Transverse colon (tissue), 4 donors: ENCODE measurements around the gene ZNF438. TPM values are rescaled to one million over a fixed set of nuclear protein-coding genes. Genes with fewer than 3 reads are reported as not detected.

Experiments used
- DNase-seq: peaks from one replicate; pipeline ENCODE4 v3.0.0-alpha.2; 2019
- H3K27ac ChIP-seq, 4 donors: fragments of 200-600 bp; sonication (generic); 2 replicates each; pipeline ENCODE4 v1.5.1; 2016 to 2018; ENCODE audit warnings: inconsistent platforms in 4 of 4
- H3K27me3 ChIP-seq: fragments of 200-600 bp; sonication (generic); 2 replicates; pipeline ENCODE4 v1.5.1; 2017; ENCODE audit warnings: inconsistent platforms
- H3K36me3 ChIP-seq, 4 donors: fragments of 200-600 bp; sonication (generic); 2 replicates each; pipeline ENCODE4 v1.5.1; 2017 to 2019; ENCODE audit warnings: inconsistent platforms in 4 of 4
- H3K4me1 ChIP-seq, 4 donors: fragments of 200-600 bp; sonication (generic); 2 replicates each; pipeline ENCODE4 v1.5.1; 2017 to 2020; ENCODE audit warnings: inconsistent platforms in 4 of 4
- H3K4me3 ChIP-seq, 4 donors: fragments of 200-600 bp; sonication (generic); 1 replicate in 1 of 4; 2 replicates in 3 of 4; pipeline versions ENCODE4 v1.5.1 to v1.6.1; 2017 to 2019; ENCODE audit warnings: inconsistent platforms in 4 of 4
- H3K9me3 ChIP-seq, 2 donors: fragments of 200-600 bp; sonication (generic); 2 replicates each; pipeline ENCODE4 v1.5.1; 2017 to 2019; ENCODE audit warnings: inconsistent platforms in 2 of 2
- EP300 ChIP-seq: sonication (generic); formaldehyde crosslinking; IDR thresholded peaks from one replicate; pipeline ENCODE4 v1.6.1; 2017; ENCODE audit warnings: antibody characterized with exemption, low read depth
- POLR2A ChIP-seq: fragments of 450-650 bp; IDR thresholded peaks from one replicate; pipeline ENCODE4 v1.6.1; 2016; ENCODE audit warnings: antibody characterized with exemption, mild to moderate bottlenecking, moderate library complexity
- POLR2AphosphoS5 ChIP-seq, 3 donors: sonication (generic); formaldehyde crosslinking; IDR thresholded peaks; one replicate each; pipeline ENCODE4 v1.6.1; 2016; ENCODE audit warnings: antibody characterized with exemption in 3 of 3
- WGBS, 2 donors: methylation state at CpG; one replicate each; pipeline ENCODE4 v1.1.5; 2018; ENCODE audit warnings: low coverage in 1 of 2; 5-methylcytosine and 5-hydroxymethylcytosine counted together
- in situ Hi-C, 4 donors: fragments of 200-750 bp; cut with MboI; loops; one replicate each; pipeline versions ENCODE4 v1.15.0 to v1.15.1; 2017; ENCODE audit warnings: low sequenced_read_pairs in 3 of 4, low pct_ligation_motif_present in 1 of 4, low pct_unique_long_range_greater_than_20kb in 1 of 4
- intact Hi-C: fragments of 100-400 bp; cut with DNase I; formaldehyde crosslinking; loops from one replicate; pipeline ENCODE4 v1.15.1; 2023; ENCODE audit warnings: low total_unique reads
- total RNA-seq, 4 donors: library from RNA; depleted of rRNA; stranded (reverse); fragments of >200 nt; gene quantifications; one replicate each; pipeline ENCODE4 v1.1.0, GENCODE V29; 2016
- TF ChIP-seq, protein P1 (sequence below), 5 experiments: fragments of 200-600 bp in 3 of 5; fragments of 450-650 bp in 2 of 5; sonication (generic) in 3 of 5; IDR thresholded peaks; 1 replicate in 2 of 5; 2 replicates in 3 of 5; pipeline ENCODE4 v1.5.1; 2016 to 2017; ENCODE audit warnings: antibody characterized with exemption in 5 of 5, inconsistent platforms in 3 of 5, mild to moderate bottlenecking in 2 of 5, moderate library complexity in 1 of 5

ZNF438 gene
- total RNA-seq, 4 donors from 2014 or later: 4.4 to 7.4 (median 6.4) TPM

GRCh38 chr10:30849231-30850035 is 182.2 kb downstream of the ZNF438 start:
- H3K27ac ChIP-seq: no peak overlapping the region
- intact Hi-C loops (no loop called here), in situ Hi-C loops (no loop called here)
- DNase-seq: no peak
- H3K4me1 ChIP-seq: no peaks in the 10 kb centered on the region
- H3K27me3 ChIP-seq: no peaks in the 10 kb centered on the region
- 87 to 100% methylated on average over 1 to 3 of the region's 3 CpGs for WGBS, 2 donors
- TF ChIP-seq, protein P1, sequence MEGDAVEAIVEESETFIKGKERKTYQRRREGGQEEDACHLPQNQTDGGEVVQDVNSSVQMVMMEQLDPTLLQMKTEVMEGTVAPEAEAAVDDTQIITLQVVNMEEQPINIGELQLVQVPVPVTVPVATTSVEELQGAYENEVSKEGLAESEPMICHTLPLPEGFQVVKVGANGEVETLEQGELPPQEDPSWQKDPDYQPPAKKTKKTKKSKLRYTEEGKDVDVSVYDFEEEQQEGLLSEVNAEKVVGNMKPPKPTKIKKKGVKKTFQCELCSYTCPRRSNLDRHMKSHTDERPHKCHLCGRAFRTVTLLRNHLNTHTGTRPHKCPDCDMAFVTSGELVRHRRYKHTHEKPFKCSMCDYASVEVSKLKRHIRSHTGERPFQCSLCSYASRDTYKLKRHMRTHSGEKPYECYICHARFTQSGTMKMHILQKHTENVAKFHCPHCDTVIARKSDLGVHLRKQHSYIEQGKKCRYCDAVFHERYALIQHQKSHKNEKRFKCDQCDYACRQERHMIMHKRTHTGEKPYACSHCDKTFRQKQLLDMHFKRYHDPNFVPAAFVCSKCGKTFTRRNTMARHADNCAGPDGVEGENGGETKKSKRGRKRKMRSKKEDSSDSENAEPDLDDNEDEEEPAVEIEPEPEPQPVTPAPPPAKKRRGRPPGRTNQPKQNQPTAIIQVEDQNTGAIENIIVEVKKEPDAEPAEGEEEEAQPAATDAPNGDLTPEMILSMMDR (IDR thresholded peaks at IDR 0.05): no peak
- TF ChIP-seq EP300: no peak
- no peak for TF ChIP-seq POLR2A
- TF ChIP-seq POLR2AphosphoS5 (IDR thresholded peaks at IDR 0.05): no peak
- H3K9me3 ChIP-seq: no peaks in the 10 kb centered on the region
- no peak overlapping the region for H3K4me3 ChIP-seq
- H3K36me3 ChIP-seq: no peaks in the 10 kb centered on the region

DNA sequence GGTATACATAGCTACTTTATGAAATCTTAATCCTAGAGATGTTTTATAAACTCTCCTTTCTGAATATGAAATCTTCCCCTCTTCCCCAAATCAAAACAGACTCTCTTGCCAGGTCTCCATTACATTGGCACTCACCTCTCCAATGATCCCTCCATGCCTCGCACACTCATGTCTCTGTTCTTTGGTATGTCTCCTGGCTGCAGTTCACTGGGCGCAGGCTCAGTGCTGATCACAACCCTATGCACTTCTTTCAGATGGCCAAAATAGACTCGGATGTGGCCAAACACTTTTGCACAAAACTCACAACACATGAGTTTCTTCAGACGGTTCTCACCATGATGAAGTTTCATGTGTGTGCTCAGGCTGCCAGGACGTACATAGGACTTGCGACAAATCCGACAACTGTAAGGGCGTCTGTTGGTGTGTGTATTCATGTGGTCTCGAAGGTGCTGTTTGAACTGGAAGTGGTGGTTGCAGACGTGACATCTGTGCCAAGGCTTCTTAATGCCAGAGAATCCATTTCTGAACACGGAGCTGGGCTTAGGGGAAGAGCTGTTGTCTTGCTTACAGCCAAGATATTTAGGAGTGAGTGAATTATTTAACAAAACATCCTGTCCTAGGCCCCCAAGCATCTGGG is 183.2 kb downstream of the ZNF438 start:
- no peaks in the 10 kb centered on the region for H3K27me3 ChIP-seq
- no peaks in the 10 kb centered on the region for H3K36me3 ChIP-seq
- TF ChIP-seq EP300 (no peak), POLR2A (no peak)
- WGBS, 2 donors: 94 to 98% methylated on average over 7 to 11 of the region's 11 CpGs
- no peaks in the 10 kb centered on the region for H3K4me1 ChIP-seq
- no peak for DNase-seq
- in situ Hi-C loops (no loop called here), intact Hi-C loops (no loop called here)
- no peak overlapping the region for H3K27ac ChIP-seq
- no peak overlapping the region for H3K4me3 ChIP-seq
- H3K9me3 ChIP-seq: no peaks in the 10 kb centered on the region

GRCh38 chr10:30847642-30848041 is 184.0 kb downstream of the ZNF438 start:
- H3K4me3 ChIP-seq: no peak overlapping the region
- intact Hi-C loops: no loop called here
- H3K9me3 ChIP-seq: no peaks in the 10 kb centered on the region
- H3K27ac ChIP-seq: no peak overlapping the region
- H3K27me3 ChIP-seq: no peaks in the 10 kb centered on the region
- DNase-seq: no peak
- H3K4me1 ChIP-seq: peaks cover 0 to 2% (median 0%) of the 10 kb centered on the region in 4 donors
- in situ Hi-C loops: no loop called here
- WGBS, 2 donors: 98% methylated on average over 7 of the region's 10 CpGs; no CpG with 5 or more reads in 1 of the 2 donors
- TF ChIP-seq POLR2AphosphoS5 (IDR thresholded peaks at IDR 0.05): no peak
- no peaks in the 10 kb centered on the region for H3K36me3 ChIP-seq

DNA sequence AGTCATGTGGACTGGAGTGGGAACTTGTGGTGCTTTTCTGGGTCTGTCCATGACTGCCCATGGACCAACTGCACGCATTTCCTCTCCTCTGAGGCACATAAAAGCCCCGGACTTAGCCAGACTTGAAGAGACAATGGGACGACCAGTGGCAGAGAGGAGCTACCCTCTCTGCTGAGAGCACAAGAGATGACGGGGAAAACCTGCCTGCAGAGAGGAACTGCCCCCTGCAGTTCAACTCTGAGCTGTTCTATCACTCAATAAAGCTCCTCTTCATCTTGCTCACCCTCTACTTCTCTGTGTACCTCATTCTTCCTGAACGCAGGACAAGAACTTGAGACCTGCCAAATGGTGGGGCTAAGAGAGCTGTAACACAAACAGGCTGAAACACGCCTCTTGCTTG is 184.5 kb downstream of the ZNF438 start:
- Histone ChIP-seq H3K27ac (no peak overlapping the region), H3K9me3 (no peaks in the 10 kb centered on the region), H3K27me3 (no peaks in the 10 kb centered on the region), H3K36me3 (no peaks in the 10 kb centered on the region), H3K4me1 (peaks cover 0 to 2% (median 0%) of the 10 kb centered on the region in 4 donors), H3K4me3 (no peak overlapping the region)
- intact Hi-C loops: no loop called here
- DNase-seq: no peak
- in situ Hi-C loops: no loop called here
- TF ChIP-seq EP300: no peak
- no peak for TF ChIP-seq POLR2A
- no peak for TF ChIP-seq POLR2AphosphoS5 (IDR thresholded peaks at IDR 0.05)
- TF ChIP-seq, protein P1 (IDR thresholded peaks at IDR 0.05): no peak
- 84% methylated on average over 6 of the region's 6 CpGs; no CpG with 5 or more reads in 1 of the 2 donors for WGBS, 2 donors

DNA sequence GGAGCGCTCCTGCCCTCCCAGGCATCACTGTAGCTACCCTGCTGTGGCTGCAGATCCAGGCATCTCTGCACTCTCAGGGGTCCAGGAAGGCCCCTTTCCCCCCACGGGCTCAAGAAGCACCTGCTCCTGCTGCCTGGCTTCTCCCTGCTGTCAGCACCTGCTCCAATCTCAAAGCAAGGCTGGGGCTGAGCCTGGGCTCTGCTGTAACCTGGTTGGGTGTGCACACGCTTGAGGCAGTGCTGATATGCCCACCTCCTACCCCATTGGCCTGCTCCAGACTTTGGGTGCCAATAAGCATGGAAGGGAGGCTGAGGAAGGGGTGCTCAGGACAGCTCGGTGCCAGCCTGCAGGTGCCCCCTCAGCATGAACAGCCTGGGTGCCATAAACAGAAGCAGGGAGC is 185.0 kb downstream of the ZNF438 start:
- DNase-seq: no peak
- H3K9me3 ChIP-seq: no peaks in the 10 kb centered on the region
- no peaks in the 10 kb centered on the region for H3K27me3 ChIP-seq
- H3K36me3 ChIP-seq: no peaks in the 10 kb centered on the region
- in situ Hi-C loops: no loop called here
- TF ChIP-seq, protein P1 (IDR thresholded peaks at IDR 0.05): no peak
- TF ChIP-seq POLR2A (no peak), EP300 (no peak), POLR2AphosphoS5 (IDR thresholded peaks at IDR 0.05) (no peak)
- no peak overlapping the region for H3K4me3 ChIP-seq
- H3K4me1 ChIP-seq: peaks cover 0 to 2% (median 0%) of the 10 kb centered on the region in 4 donors
- no peak overlapping the region for H3K27ac ChIP-seq
- intact Hi-C loops: no loop called here
- WGBS, 2 donors: 79% methylated on average over 4 of the region's 4 CpGs; no CpG with 5 or more reads in 1 of the 2 donors
